ENCODE measurements around the gene TRAPPC11.

DNA sequence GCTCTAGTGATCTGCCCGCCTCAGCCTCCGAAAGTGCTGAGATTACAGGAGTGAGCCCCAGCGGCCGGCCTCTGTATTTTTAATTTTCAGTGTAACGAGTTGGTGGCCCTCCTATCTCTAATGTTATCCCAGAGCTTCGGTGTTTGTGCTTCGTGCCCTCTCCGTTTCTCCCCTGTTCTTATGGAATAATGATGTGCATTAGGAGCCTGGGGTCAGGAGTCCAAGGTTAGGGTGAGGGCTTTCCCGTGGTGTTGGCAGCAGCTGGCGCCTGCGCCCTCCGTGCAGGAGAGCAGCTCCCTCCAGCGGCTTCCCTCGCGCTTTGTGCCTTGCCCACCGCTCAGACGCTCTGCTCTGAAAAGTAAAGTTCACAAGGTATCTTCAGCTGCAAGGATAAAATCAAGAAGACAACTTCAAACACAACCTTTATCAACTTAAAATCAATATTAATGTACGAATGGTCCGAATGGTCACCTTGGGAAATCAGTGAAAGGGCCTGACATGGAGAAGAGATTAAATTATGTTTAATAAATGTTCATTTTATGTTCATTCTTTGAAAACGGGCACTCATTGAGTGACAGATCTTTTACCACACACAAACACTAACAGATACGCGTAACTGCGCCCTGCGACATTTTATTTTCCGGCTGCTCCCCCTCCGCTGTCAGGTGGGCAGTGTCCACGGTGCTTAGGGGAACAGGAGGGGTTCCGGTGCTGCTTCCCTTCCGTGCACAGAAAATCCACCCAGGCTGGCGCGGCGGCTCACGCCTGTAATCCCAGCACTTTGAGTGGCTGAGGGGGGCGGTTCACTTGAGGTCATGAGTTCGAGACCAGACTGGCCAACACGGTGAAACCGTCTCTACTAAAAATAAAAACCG is 62.4 kb downstream of the TRAPPC11 start:
- TF ChIP-seq, protein P1, sequence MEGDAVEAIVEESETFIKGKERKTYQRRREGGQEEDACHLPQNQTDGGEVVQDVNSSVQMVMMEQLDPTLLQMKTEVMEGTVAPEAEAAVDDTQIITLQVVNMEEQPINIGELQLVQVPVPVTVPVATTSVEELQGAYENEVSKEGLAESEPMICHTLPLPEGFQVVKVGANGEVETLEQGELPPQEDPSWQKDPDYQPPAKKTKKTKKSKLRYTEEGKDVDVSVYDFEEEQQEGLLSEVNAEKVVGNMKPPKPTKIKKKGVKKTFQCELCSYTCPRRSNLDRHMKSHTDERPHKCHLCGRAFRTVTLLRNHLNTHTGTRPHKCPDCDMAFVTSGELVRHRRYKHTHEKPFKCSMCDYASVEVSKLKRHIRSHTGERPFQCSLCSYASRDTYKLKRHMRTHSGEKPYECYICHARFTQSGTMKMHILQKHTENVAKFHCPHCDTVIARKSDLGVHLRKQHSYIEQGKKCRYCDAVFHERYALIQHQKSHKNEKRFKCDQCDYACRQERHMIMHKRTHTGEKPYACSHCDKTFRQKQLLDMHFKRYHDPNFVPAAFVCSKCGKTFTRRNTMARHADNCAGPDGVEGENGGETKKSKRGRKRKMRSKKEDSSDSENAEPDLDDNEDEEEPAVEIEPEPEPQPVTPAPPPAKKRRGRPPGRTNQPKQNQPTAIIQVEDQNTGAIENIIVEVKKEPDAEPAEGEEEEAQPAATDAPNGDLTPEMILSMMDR (IDR thresholded peaks at IDR 0.05) = peak; percentile 49
- TF ChIP-seq RFX5 (IDR thresholded peaks at IDR 0.05; ENCODE audit: low read length) (no peak), CHD2 (IDR thresholded peaks at IDR 0.05; ENCODE audit: low read length, partially characterized antibody) (no peak), TCF12 (IDR thresholded peaks at IDR 0.05) (no peak)
